ENCODE data around the gene FAM209A. TPM values are rescaled to one million over a fixed set of nuclear protein-coding genes. Genes with fewer than 3 reads are reported as not detected.
"Not testable (repeated sequence)": the region's sequence is repeated elsewhere in the genome, so short reads cannot be mapped to it uniquely, and the experiment has no call there.

FAM209A gene
- total RNA-seq, 1 donor from 2014 or later = not detected

GRCh38 chr20:56522311-56522710, 2.2 kb upstream of the FAM209A start:
- Histone ChIP-seq H3K4me1 (ENCODE audit: control insufficient read depth in 3 of 3, insufficient read depth in 3 of 3, low read length in 3 of 3) (no peaks in the 10 kb centered on the region), H3K4me3 (ENCODE audit: low read length in 3 of 3) (no peak overlapping the region), H3K9me3 (ENCODE audit: control insufficient read depth in 3 of 3, low read length in 3 of 3) (peaks cover 0 to 6% (median 4%) of the 10 kb centered on the region in 3 donors)

GRCh38 chr20:56527521-56527920, 3.0 kb downstream of the FAM209A start:
- no peaks in the 10 kb centered on the region for H3K9me3 ChIP-seq (ENCODE audit: control insufficient read depth in 3 of 3, low read length in 3 of 3)
- H3K27ac ChIP-seq (ENCODE audit: low read depth, low read length) = no peak overlapping the region
- H3K36me3 ChIP-seq (ENCODE audit: control insufficient read depth in 3 of 3, insufficient read depth in 3 of 3, low read length in 3 of 3) = no peaks in the 10 kb centered on the region
- no peak overlapping the region for H3K4me3 ChIP-seq (ENCODE audit: low read length in 3 of 3)
- H3K9ac ChIP-seq (ENCODE audit: low read depth in 1 of 3, low read length in 3 of 3) = no peak overlapping the region
- H3K27me3 ChIP-seq (ENCODE audit: control insufficient read depth in 3 of 3, insufficient read depth in 3 of 3, low read length in 3 of 3) = no peaks in the 10 kb centered on the region
- no peaks in the 10 kb centered on the region for H3K4me1 ChIP-seq (ENCODE audit: control insufficient read depth in 3 of 3, insufficient read depth in 3 of 3, low read length in 3 of 3)

More at GRCh38 chr20:56522311-56522710, 2.2 kb upstream of the FAM209A start:
- Histone ChIP-seq H3K9ac (ENCODE audit: low read depth in 1 of 3, low read length in 3 of 3) (no peak overlapping the region), H3K36me3 (ENCODE audit: control insufficient read depth in 3 of 3, insufficient read depth in 3 of 3, low read length in 3 of 3) (peaks cover 28 to 30% (median 28%) of the 10 kb centered on the region in 3 donors), H3K27ac (ENCODE audit: low read depth, low read length) (no peak overlapping the region), H3K27me3 (ENCODE audit: control insufficient read depth in 3 of 3, insufficient read depth in 3 of 3, low read length in 3 of 3) (no peaks in the 10 kb centered on the region)

GRCh38 chr20:56532946-56533345, 8.4 kb downstream of the FAM209A start, which contains the start of gene FAM209B:
FAM209B (plus strand) TSS chr20:56533246; CDS start chr20:56533342, 96 bp downstream.
- not testable (repeated sequence) for H3K9ac ChIP-seq (ENCODE audit: low read depth in 1 of 3, low read length in 3 of 3); H3K36me3 ChIP-seq (ENCODE audit: control insufficient read depth in 3 of 3, insufficient read depth in 3 of 3, low read length in 3 of 3); H3K4me3 ChIP-seq (ENCODE audit: low read length in 3 of 3); H3K4me1 ChIP-seq (ENCODE audit: control insufficient read depth in 3 of 3, insufficient read depth in 3 of 3, low read length in 3 of 3); H3K9me3 ChIP-seq (ENCODE audit: control insufficient read depth in 3 of 3, low read length in 3 of 3); H3K27ac ChIP-seq (ENCODE audit: low read depth, low read length); H3K27me3 ChIP-seq (ENCODE audit: control insufficient read depth in 3 of 3, insufficient read depth in 3 of 3, low read length in 3 of 3)

- no peak overlapping the region for H3K27ac ChIP-seq (ENCODE audit: low read depth, low read length)
- H3K36me3 ChIP-seq (ENCODE audit: control insufficient read depth in 3 of 3, insufficient read depth in 3 of 3, low read length in 3 of 3) = no peaks in the 10 kb centered on the region
- no peaks in the 10 kb centered on the region for H3K4me1 ChIP-seq (ENCODE audit: control insufficient read depth in 3 of 3, insufficient read depth in 3 of 3, low read length in 3 of 3)
- no peak overlapping the region for H3K9ac ChIP-seq (ENCODE audit: low read depth in 1 of 3, low read length in 3 of 3)
- H3K9me3 ChIP-seq (ENCODE audit: control insufficient read depth in 3 of 3, low read length in 3 of 3) = no peaks in the 10 kb centered on the region
- H3K27me3 ChIP-seq (ENCODE audit: control insufficient read depth in 3 of 3, insufficient read depth in 3 of 3, low read length in 3 of 3) = no peaks in the 10 kb centered on the region
- no peak overlapping the region for H3K4me3 ChIP-seq (ENCODE audit: low read length in 3 of 3)
These were observed 13.5 kb downstream of the FAM209A start for GRCh38 chr20:56537997-56538396.

- no peaks in the 10 kb centered on the region for H3K4me1 ChIP-seq (ENCODE audit: control insufficient read depth in 3 of 3, insufficient read depth in 3 of 3, low read length in 3 of 3)
- no peaks in the 10 kb centered on the region for H3K36me3 ChIP-seq (ENCODE audit: control insufficient read depth in 3 of 3, insufficient read depth in 3 of 3, low read length in 3 of 3)
- no peaks in the 10 kb centered on the region for H3K9me3 ChIP-seq (ENCODE audit: control insufficient read depth in 3 of 3, low read length in 3 of 3)
- no peaks in the 10 kb centered on the region for H3K27me3 ChIP-seq (ENCODE audit: control insufficient read depth in 3 of 3, insufficient read depth in 3 of 3, low read length in 3 of 3)
- no peak overlapping the region for H3K9ac ChIP-seq (ENCODE audit: low read depth in 1 of 3, low read length in 3 of 3)
- no peak overlapping the region for H3K4me3 ChIP-seq (ENCODE audit: low read length in 3 of 3)
- H3K27ac ChIP-seq (ENCODE audit: low read depth, low read length) = no peak overlapping the region
These were observed 15.9 kb downstream of the FAM209A start for GRCh38 chr20:56540415-56540814.

- Histone ChIP-seq H3K27me3 (ENCODE audit: control insufficient read depth in 3 of 3, insufficient read depth in 3 of 3, low read length in 3 of 3) (no peaks in the 10 kb centered on the region), H3K9me3 (ENCODE audit: control insufficient read depth in 3 of 3, low read length in 3 of 3) (no peaks in the 10 kb centered on the region), H3K36me3 (ENCODE audit: control insufficient read depth in 3 of 3, insufficient read depth in 3 of 3, low read length in 3 of 3) (no peaks in the 10 kb centered on the region), H3K4me3 (ENCODE audit: low read length in 3 of 3) (no peak overlapping the region), H3K4me1 (ENCODE audit: control insufficient read depth in 3 of 3, insufficient read depth in 3 of 3, low read length in 3 of 3) (no peaks in the 10 kb centered on the region), H3K27ac (ENCODE audit: low read depth, low read length) (no peak overlapping the region), H3K9ac (ENCODE audit: low read depth in 1 of 3, low read length in 3 of 3) (no peak overlapping the region)
These were observed 18.0 kb downstream of the FAM209A start for GRCh38 chr20:56542489-56543030.

GRCh38 chr20:56551571-56551970, 27.0 kb downstream of the FAM209A start:
- peaks cover 0 to 5% (median 5%) of the 10 kb centered on the region in 3 donors for H3K4me1 ChIP-seq (ENCODE audit: control insufficient read depth in 3 of 3, insufficient read depth in 3 of 3, low read length in 3 of 3)
- no peak overlapping the region for H3K27ac ChIP-seq (ENCODE audit: low read depth, low read length)
- no peaks in the 10 kb centered on the region for H3K36me3 ChIP-seq (ENCODE audit: control insufficient read depth in 3 of 3, insufficient read depth in 3 of 3, low read length in 3 of 3)
- H3K27me3 ChIP-seq (ENCODE audit: control insufficient read depth in 3 of 3, insufficient read depth in 3 of 3, low read length in 3 of 3) = no peaks in the 10 kb centered on the region
- no peak overlapping the region for H3K4me3 ChIP-seq (ENCODE audit: low read length in 3 of 3)
- H3K9me3 ChIP-seq (ENCODE audit: control insufficient read depth in 3 of 3, low read length in 3 of 3) = no peaks in the 10 kb centered on the region
- H3K9ac ChIP-seq (ENCODE audit: low read depth in 1 of 3, low read length in 3 of 3) = no peak overlapping the region

GRCh38 chr20:56552911-56553629, 28.5 kb downstream of the FAM209A start:
- H3K9ac ChIP-seq (ENCODE audit: low read depth in 1 of 3, low read length in 3 of 3) = no peak overlapping the region
- peaks cover 0 to 5% (median 5%) of the 10 kb centered on the region in 3 donors for H3K4me1 ChIP-seq (ENCODE audit: control insufficient read depth in 3 of 3, insufficient read depth in 3 of 3, low read length in 3 of 3)
- no peak overlapping the region for H3K27ac ChIP-seq (ENCODE audit: low read depth, low read length)
- H3K27me3 ChIP-seq (ENCODE audit: control insufficient read depth in 3 of 3, insufficient read depth in 3 of 3, low read length in 3 of 3) = no peaks in the 10 kb centered on the region
- no peaks in the 10 kb centered on the region for H3K9me3 ChIP-seq (ENCODE audit: control insufficient read depth in 3 of 3, low read length in 3 of 3)
- H3K36me3 ChIP-seq (ENCODE audit: control insufficient read depth in 3 of 3, insufficient read depth in 3 of 3, low read length in 3 of 3) = no peaks in the 10 kb centered on the region
- no peak overlapping the region for H3K4me3 ChIP-seq (ENCODE audit: low read length in 3 of 3)

GRCh38 chr20:56554869-56555268, 30.3 kb downstream of the FAM209A start:
- no peak overlapping the region for H3K9ac ChIP-seq (ENCODE audit: low read depth in 1 of 3, low read length in 3 of 3)
- peaks cover 0 to 5% (median 5%) of the 10 kb centered on the region in 3 donors for H3K4me1 ChIP-seq (ENCODE audit: control insufficient read depth in 3 of 3, insufficient read depth in 3 of 3, low read length in 3 of 3)
- H3K27me3 ChIP-seq (ENCODE audit: control insufficient read depth in 3 of 3, insufficient read depth in 3 of 3, low read length in 3 of 3) = peaks cover 0 to 2% (median 0%) of the 10 kb centered on the region in 3 donors
- no peak overlapping the region for H3K4me3 ChIP-seq (ENCODE audit: low read length in 3 of 3)
- H3K9me3 ChIP-seq (ENCODE audit: control insufficient read depth in 3 of 3, low read length in 3 of 3) = no peaks in the 10 kb centered on the region
- no peak overlapping the region for H3K27ac ChIP-seq (ENCODE audit: low read depth, low read length)
- H3K36me3 ChIP-seq (ENCODE audit: control insufficient read depth in 3 of 3, insufficient read depth in 3 of 3, low read length in 3 of 3) = no peaks in the 10 kb centered on the region

- no peaks in the 10 kb centered on the region for H3K36me3 ChIP-seq (ENCODE audit: control insufficient read depth in 3 of 3, insufficient read depth in 3 of 3, low read length in 3 of 3)
These were observed 34.4 kb downstream of the FAM209A start for GRCh38 chr20:56558968-56559367.

More at GRCh38 chr20:56558968-56559367, 34.4 kb downstream of the FAM209A start:
- peaks cover 0 to 2% (median 0%) of the 10 kb centered on the region in 3 donors for H3K27me3 ChIP-seq (ENCODE audit: control insufficient read depth in 3 of 3, insufficient read depth in 3 of 3, low read length in 3 of 3)
- no peaks in the 10 kb centered on the region for H3K9me3 ChIP-seq (ENCODE audit: control insufficient read depth in 3 of 3, low read length in 3 of 3)
- no peak overlapping the region for H3K27ac ChIP-seq (ENCODE audit: low read depth, low read length)
- H3K4me3 ChIP-seq (ENCODE audit: low read length in 3 of 3) = no peak overlapping the region
- H3K9ac ChIP-seq (ENCODE audit: low read depth in 1 of 3, low read length in 3 of 3) = no peak overlapping the region
- peaks cover 0 to 5% (median 5%) of the 10 kb centered on the region in 3 donors for H3K4me1 ChIP-seq (ENCODE audit: control insufficient read depth in 3 of 3, insufficient read depth in 3 of 3, low read length in 3 of 3)

Data from skeletal muscle tissue (tissue), 4 donors.